B cell (primary cell): Measurements from ENCODE around the gene BID. TPM values are rescaled to one million over a fixed set of nuclear protein-coding genes. Genes with fewer than 3 reads are reported as not detected.

Source experiments
- ATAC-seq: fragments of 200-7000 bp; cut with Tn5 transposase; one replicate; pipeline ENCODE4 v1.10.0; 2021; ENCODE audit warnings: low read depth, mild to moderate bottlenecking, moderate number of reproducible peaks, moderate library complexity
- CTCF ChIA-PET: fragments of 350-600 bp; sonication (Branson Sonifier 250); formaldehyde crosslinking; loops from one replicate; lab custom pipeline; 2021; ENCODE audit warnings: antibody characterized with exemption, inconsistent platforms; lab: Charles Lee
- POLR2A ChIA-PET: fragments of 350-600 bp; sonication (Branson Sonifier 250); formaldehyde crosslinking; loops from one replicate; lab custom pipeline; 2021; ENCODE audit warnings: antibody characterized with exemption; lab: Charles Lee
- DNase-seq: peaks from one replicate; pipeline ENCODE4 v3.0.0; 2013
- H2AFZ ChIP-seq: 2 replicates; pipeline ENCODE4 v1.6.1; 2012; ENCODE audit warnings: mild to moderate bottlenecking, low read depth, low read length; ENCODE audit not compliant: insufficient read depth, poor library complexity, severe bottlenecking
- H3K27ac ChIP-seq, 2 donors: 1 replicate in 1 of 2; 2 replicates in 1 of 2; pipeline ENCODE4 v1.5.1; 2012 to 2013; ENCODE audit warnings: low read length in 2 of 2, mild to moderate bottlenecking in 2 of 2, moderate library complexity in 1 of 2
- H3K27me3 ChIP-seq, 4 experiments: fragments of 200-600 bp in 1 of 4; sonication (generic) in 1 of 4; replicated peaks in 1 of 4; 1 replicate in 2 of 4; 2 replicates in 2 of 4; pipeline versions ENCODE4 v1.6.1 to v1.7.0; 2013 to 2016; ENCODE audit warnings: low read length in 3 of 4, mild to moderate bottlenecking in 2 of 4, mixed read lengths in 1 of 4, moderate library complexity in 1 of 4; ENCODE audit not compliant: insufficient read depth in 4 of 4, control insufficient read depth in 3 of 4; ENCODE audit errors: control extremely low read depth in 1 of 4
- H3K36me3 ChIP-seq, 2 experiments: replicated peaks in 1 of 2; 1 replicate in 1 of 2; 2 replicates in 1 of 2; pipeline versions ENCODE4 v1.6.1 to v1.7.1; 2013; ENCODE audit warnings: low read length in 1 of 2; ENCODE audit not compliant: insufficient read depth in 2 of 2, control insufficient read depth in 1 of 2; ENCODE audit errors: control extremely low read depth in 1 of 2, extremely low read depth in 1 of 2
- H3K4me1 ChIP-seq, 2 donors: fragments of 200-600 bp in 1 of 2; sonication (generic) in 1 of 2; 1 replicate in 1 of 2; 2 replicates in 1 of 2; pipeline versions ENCODE4 v1.5.1 to v1.6.1; 2013 to 2017; ENCODE audit warnings: low read length in 2 of 2; ENCODE audit not compliant: control insufficient read depth in 2 of 2, insufficient read depth in 2 of 2
- H3K4me2 ChIP-seq: replicated peaks from 2 replicates; pipeline ENCODE3; 2012; ENCODE audit warnings: mild to moderate bottlenecking, low read depth, low read length; ENCODE audit not compliant: poor library complexity, severe bottlenecking
- H3K4me3 ChIP-seq, 5 experiments: fragments of 200-600 bp in 1 of 5; sonication (generic) in 1 of 5; 1 replicate in 3 of 5; 2 replicates in 2 of 5; pipeline versions ENCODE4 v1.5.1 to v1.7.0; 2011 to 2016; ENCODE audit warnings: low read length in 4 of 5, mild to moderate bottlenecking in 4 of 5, low read depth in 2 of 5, control low read depth in 1 of 5, moderate library complexity in 1 of 5; ENCODE audit not compliant: insufficient read depth in 1 of 5; ENCODE audit errors: control extremely low read depth in 1 of 5, extremely low read depth in 1 of 5
- H3K79me2 ChIP-seq: fragments of 200-600 bp; sonication (generic); one replicate; pipeline ENCODE4 v1.6.0; 2016; ENCODE audit warnings: low read length; ENCODE audit not compliant: control insufficient read depth, insufficient read depth
- H3K9ac ChIP-seq: fragments of 200-600 bp; sonication (generic); 2 replicates; pipeline ENCODE4 v1.6.1; 2017; ENCODE audit warnings: mild to moderate bottlenecking, low read length, moderate library complexity
- H3K9me3 ChIP-seq, 3 donors: one replicate each; pipeline versions ENCODE4 v1.6.1 to v1.7.1; 2013; ENCODE audit warnings: low read length in 2 of 3; ENCODE audit not compliant: control insufficient read depth in 2 of 3, insufficient read depth in 1 of 3; ENCODE audit errors: control extremely low read depth in 1 of 3
- H4K20me1 ChIP-seq: 2 replicates; pipeline ENCODE4 v1.6.0; 2012; ENCODE audit warnings: mild to moderate bottlenecking, low read length; ENCODE audit not compliant: insufficient read depth, control insufficient read depth, poor library complexity, severe bottlenecking
- H3K27ac Mint-ChIP-seq: one replicate; pipeline ENCODE4 v1.8.0; 2021; ENCODE audit warnings: mixed read lengths
- H3K27me3 Mint-ChIP-seq: one replicate; pipeline ENCODE4 v1.8.0; 2021; ENCODE audit warnings: mixed read lengths
- H3K4me1 Mint-ChIP-seq: one replicate; pipeline ENCODE4 v1.8.0; 2021; ENCODE audit warnings: mixed read lengths
- H3K4me3 Mint-ChIP-seq: one replicate; pipeline ENCODE4 v1.8.0; 2021; ENCODE audit warnings: mixed read lengths
- H3K9me3 Mint-ChIP-seq: one replicate; pipeline ENCODE4 v1.8.0; 2022; ENCODE audit warnings: mixed read lengths; ENCODE audit not compliant: insufficient read depth
- CTCF ChIP-seq: fragments of 200-600 bp; IDR thresholded peaks from one replicate; pipeline ENCODE4 v1.8.0; 2022; ENCODE audit warnings: antibody characterized with exemption, mild to moderate bottlenecking
- EZH2 ChIP-seq: IDR thresholded peaks from 2 replicates; pipeline ENCODE4 v1.6.1; 2012; ENCODE audit warnings: borderline replicate concordance, low read depth, mild to moderate bottlenecking, moderate library complexity, low read length; ENCODE audit not compliant: insufficient read depth, poor library complexity, severe bottlenecking
- WGBS: methylation state at CpG from one replicate; pipeline ENCODE4 v1.1.5; 2013; ENCODE audit warnings: missing lambda C conversion rate; ENCODE audit not compliant: insufficient coverage; 5-methylcytosine and 5-hydroxymethylcytosine counted together
- intact Hi-C: fragments of 100-400 bp; cut with micrococcal nuclease; formaldehyde crosslinking; loops from one replicate; pipeline ENCODE4 v1.10.0; 2022
- polyA plus RNA-seq: library from polyadenylated mRNA; depleted of rRNA; stranded (reverse); fragments of >200 nt; gene quantifications from 2 replicates; pipeline ENCODE4 v1.2.3, GENCODE V29; 2012
- total RNA-seq, 2 donors: library from RNA; stranded (reverse); fragments of 120-200 nt in 1 of 2; gene quantifications; 1 replicate in 1 of 2; 2 replicates in 1 of 2; pipeline versions ENCODE4 v1.2.3 to v1.2.4, GENCODE V29; 2013 to 2022

The BID gene
- total and polyA plus RNA-seq, 2 donors (not counting 1 experiment from before 2014, with no cell fraction given): 17.5 to 23.3 TPM

- Mint-ChIP-seq H3K4me1 (no peaks in the 10 kb centered on the region), H3K9me3 (no peaks in the 10 kb centered on the region), H3K27me3 (no peaks in the 10 kb centered on the region), H3K27ac (no peak overlapping the region), H3K4me3 (no peak overlapping the region)
- no peaks in the 10 kb centered on the region for H3K27me3 ChIP-seq
- H3K4me1 ChIP-seq: no peaks in the 10 kb centered on the region
- no peak overlapping the region for H2AFZ ChIP-seq
- H3K36me3 ChIP-seq: peaks cover 0 to 91% of the 10 kb centered on the region in 2 experiments
- H3K27ac ChIP-seq: no peak overlapping the region
- H3K4me2 ChIP-seq: no peak overlapping the region
- ATAC-seq: no peak
- H3K4me3 ChIP-seq: no peak overlapping the region
- ChIA-PET POLR2A (interaction anchor here (0.6 kb wide), 2 partner anchors 18 to 39 kb away, joined by 3 read pairs; no protein-coding TSS in a partner anchor), CTCF (interaction anchor here (1.0 to 1.5 kb wide), 2 partner anchors 15 to 20 kb away, joined by 3 read pairs; no protein-coding TSS in a partner anchor)
- H4K20me1 ChIP-seq: no peaks in the 10 kb centered on the region
- H3K9me3 ChIP-seq: no peaks in the 10 kb centered on the region
- 97% methylated on average over 11 of the region's 12 CpGs for WGBS
- intact Hi-C loops: no loop called here
- H3K9ac ChIP-seq: no peak overlapping the region
- no peak for TF ChIP-seq CTCF
- peaks cover 6% of the 10 kb centered on the region for H3K79me2 ChIP-seq
- no peak for DNase-seq
Observed at GRCh38 chr22:17810570-17811116, 36.4 kb upstream of the BID start.

DNA sequence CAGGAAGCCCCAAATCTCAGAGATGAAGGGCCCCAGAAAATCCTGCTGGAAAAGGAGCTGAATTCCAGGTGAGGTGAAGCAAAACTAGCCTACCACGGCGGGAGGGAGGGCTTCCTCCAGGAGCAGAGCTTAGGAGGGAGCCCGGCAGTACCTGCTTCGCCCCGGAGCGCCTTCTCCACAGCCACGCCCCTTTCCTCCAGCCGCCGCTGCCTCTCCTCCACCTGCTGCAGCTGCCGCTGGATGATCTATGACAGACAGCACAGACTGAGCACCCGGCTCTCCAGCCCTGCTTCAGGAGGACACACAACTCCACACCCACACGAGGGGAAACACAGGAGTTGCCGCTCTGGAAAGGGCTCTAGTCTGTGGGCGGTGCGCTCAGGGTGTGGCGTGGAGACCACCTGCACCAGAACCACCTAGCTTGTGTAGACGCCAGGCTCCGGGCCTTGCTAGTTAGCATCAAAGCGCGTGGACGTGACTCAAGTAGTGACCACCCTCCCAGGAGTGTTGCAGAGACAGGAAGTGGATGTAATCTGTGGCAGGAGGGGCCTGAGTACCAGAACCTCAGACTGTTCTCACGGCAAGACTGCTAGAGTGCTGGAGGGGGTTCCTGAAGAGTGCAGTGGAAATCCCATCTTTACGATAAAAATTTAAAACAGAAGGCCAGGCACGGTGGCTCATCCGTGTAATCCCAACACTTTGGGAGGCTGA lies 34.6 kb upstream of the BID start:
- WGBS: 84% methylated on average over 22 of the region's 25 CpGs
- Mint-ChIP-seq H3K27me3 (no peaks in the 10 kb centered on the region), H3K4me1 (no peaks in the 10 kb centered on the region), H3K27ac (no peak overlapping the region), H3K4me3 (no peak overlapping the region), H3K9me3 (no peaks in the 10 kb centered on the region)
- Histone ChIP-seq H3K79me2 (no peaks in the 10 kb centered on the region), H3K27me3 (no peaks in the 10 kb centered on the region), H3K36me3 (peaks cover 0 to 91% of the 10 kb centered on the region in 2 experiments), H3K9me3 (no peaks in the 10 kb centered on the region), H2AFZ (no peak overlapping the region), H3K9ac (no peak overlapping the region), H3K4me3 (no peak overlapping the region), H4K20me1 (no peaks in the 10 kb centered on the region), H3K4me1 (no peaks in the 10 kb centered on the region), H3K4me2 (no peak overlapping the region), H3K27ac (no peak overlapping the region)
- ChIA-PET CTCF (interaction anchor here (1.1 to 1.3 kb wide), 2 partner anchors 66 to 267 kb away, joined by 3 to 4 read pairs; no protein-coding TSS in a partner anchor), POLR2A (no interaction called here)
- TF ChIP-seq EZH2 (no peak), CTCF (no peak)
- ATAC-seq (no peak), DNase-seq (no peak)
- intact Hi-C loops: no loop called here
